SK-N-SH treated with all-trans-retinoic acid at 6 μM for 48 hours (cell line): ENCODE measurements around the gene IRF7.

Source experiments
- ATAC-seq: fragments of 200-7000 bp; cut with Tn5 transposase; 3 replicates; pipeline ENCODE4 v1.9.1; 2020; ENCODE audit warnings: mild to moderate bottlenecking, moderate library complexity
- ARNTL ChIP-seq: fragments of 450-650 bp; formaldehyde crosslinking; IDR thresholded peaks from 2 replicates; pipeline ENCODE4 v1.5.0; 2020; ENCODE audit warnings: low read depth, mild to moderate bottlenecking, moderate library complexity, borderline replicate concordance
- BACH2 ChIP-seq: fragments of 250-450 bp; sonication (Bioruptor Pico); IDR thresholded peaks from 2 replicates; pipeline ENCODE4 v1.9.0; 2021; ENCODE audit warnings: mild to moderate bottlenecking, borderline replicate concordance
- CREB5 ChIP-seq: fragments of 250-450 bp; sonication (Bioruptor Pico); IDR thresholded peaks from 2 replicates; pipeline ENCODE4 v1.5.1; 2020; ENCODE audit warnings: low read depth, mild to moderate bottlenecking, moderate library complexity
- CSDC2 ChIP-seq: fragments of 250-450 bp; sonication (Bioruptor Pico); IDR thresholded peaks from 2 replicates; pipeline ENCODE4 v1.5.0; 2020; ENCODE audit warnings: mild to moderate bottlenecking, moderate library complexity
- CSRNP3 ChIP-seq: fragments of 250-450 bp; sonication (Bioruptor Pico); IDR thresholded peaks from 2 replicates; pipeline ENCODE4 v1.5.1; 2021; ENCODE audit warnings: mild to moderate bottlenecking, moderate library complexity
- ESRRG ChIP-seq: fragments of 250-450 bp; sonication (Bioruptor Pico); IDR thresholded peaks from 2 replicates; pipeline ENCODE4 v1.6.1; 2021; ENCODE audit warnings: mild to moderate bottlenecking
- GLIS3 ChIP-seq: fragments of 250-450 bp; sonication (Bioruptor Pico); IDR thresholded peaks from 2 replicates; pipeline ENCODE4 v1.5.0; 2020; ENCODE audit warnings: mild to moderate bottlenecking, moderate library complexity
- ISL1 ChIP-seq: fragments of 250-450 bp; sonication (Bioruptor Pico); IDR thresholded peaks from 2 replicates; pipeline ENCODE4 v2.1.2; 2022; ENCODE audit warnings: mild to moderate bottlenecking, moderate library complexity
- PATZ1 ChIP-seq: fragments of 250-450 bp; sonication (Bioruptor Pico); IDR thresholded peaks from 2 replicates; pipeline ENCODE4 v1.8.0; 2020; ENCODE audit warnings: mild to moderate bottlenecking, moderate library complexity, borderline replicate concordance
- PPARA ChIP-seq: fragments of 250-450 bp; sonication (Bioruptor Pico); IDR thresholded peaks from 2 replicates; pipeline ENCODE4 v1.5.0; 2020; ENCODE audit warnings: mild to moderate bottlenecking, borderline replicate concordance
- TCF4 ChIP-seq: fragments of 250-450 bp; sonication (Bioruptor Pico); IDR thresholded peaks from 2 replicates; pipeline ENCODE4 v1.8.0; 2021; ENCODE audit warnings: mild to moderate bottlenecking, moderate library complexity, borderline replicate concordance
- ZC3H10 ChIP-seq: fragments of 250-450 bp; sonication (Bioruptor Pico); IDR thresholded peaks from 2 replicates; pipeline ENCODE4 v1.5.1; 2021; ENCODE audit warnings: mild to moderate bottlenecking, moderate library complexity
- ZFP3 ChIP-seq: fragments of 250-450 bp; sonication (Bioruptor Pico); IDR thresholded peaks from 2 replicates; pipeline ENCODE4 v1.5.0; 2020; ENCODE audit warnings: mild to moderate bottlenecking, moderate library complexity
- ZFP30 ChIP-seq: fragments of 450-650 bp; formaldehyde crosslinking; IDR thresholded peaks from 2 replicates; pipeline ENCODE4 v1.5.0; 2022; ENCODE audit warnings: mild to moderate bottlenecking, moderate library complexity
- ZNF565 ChIP-seq: fragments of 450-650 bp; formaldehyde crosslinking; conservative IDR thresholded peaks from 2 replicates; pipeline ENCODE4 v1.5.0; 2020; ENCODE audit warnings: low read depth, mild to moderate bottlenecking, moderate library complexity
- ZNF8 ChIP-seq: fragments of 450-650 bp; formaldehyde crosslinking; IDR thresholded peaks from 2 replicates; pipeline ENCODE4 v1.5.0; 2020; ENCODE audit warnings: mild to moderate bottlenecking, moderate library complexity
- TF ChIP-seq, protein P1 (sequence below): fragments of 250-450 bp; sonication (Bioruptor Pico); IDR thresholded peaks from 2 replicates; pipeline ENCODE4 v1.8.0; 2021; ENCODE audit warnings: low read depth, mild to moderate bottlenecking, moderate library complexity, borderline replicate concordance

Gene IRF7

DNA sequence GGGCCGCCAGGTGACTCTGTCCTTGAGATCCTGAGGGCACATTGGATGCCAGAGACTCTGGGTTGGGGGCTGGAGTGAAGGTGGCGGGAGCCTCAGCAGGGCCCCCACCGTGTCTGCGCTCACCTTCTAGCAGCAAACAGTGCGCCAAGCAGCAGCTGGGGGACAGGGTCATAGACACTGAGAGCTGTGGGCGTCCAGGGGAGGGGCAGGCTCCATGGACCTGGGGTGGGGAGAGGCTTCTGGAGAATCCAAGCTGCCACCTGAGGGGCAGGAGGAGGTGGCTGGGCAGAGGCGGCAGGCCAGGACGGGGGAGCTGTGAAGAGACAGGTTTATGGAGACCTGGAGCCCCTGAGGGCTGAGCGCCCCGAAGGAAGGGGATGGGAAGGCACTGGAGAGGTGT is 31.5 kb downstream of the IRF7 start (continued):
- TF ChIP-seq PATZ1 (CRISPR knock-in tag) (no peak), ZFP30 (no peak)

DNA sequence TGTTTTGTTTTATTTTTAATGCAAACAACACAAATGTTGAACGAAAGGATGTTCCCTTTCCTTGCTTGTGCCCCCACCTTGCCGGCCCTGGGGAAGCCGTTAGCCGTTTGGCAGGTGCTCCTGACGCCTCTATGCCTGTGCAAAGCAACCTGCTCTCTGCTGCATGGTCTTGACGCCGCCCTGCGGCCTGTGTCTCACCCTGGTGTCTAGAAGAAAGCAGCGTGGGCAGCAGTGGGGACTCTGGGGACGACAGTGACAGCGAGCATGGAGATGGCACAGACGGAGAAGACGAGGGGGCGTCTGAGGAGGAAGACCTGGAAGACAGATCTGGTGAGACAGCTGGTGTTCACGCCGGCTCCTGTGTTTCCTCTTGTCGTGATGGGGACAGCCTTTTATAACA is 34.0 kb downstream of the IRF7 start:
- ATAC-seq: no peak
- TF ChIP-seq CSDC2 (CRISPR knock-in tag): no peak

DNA sequence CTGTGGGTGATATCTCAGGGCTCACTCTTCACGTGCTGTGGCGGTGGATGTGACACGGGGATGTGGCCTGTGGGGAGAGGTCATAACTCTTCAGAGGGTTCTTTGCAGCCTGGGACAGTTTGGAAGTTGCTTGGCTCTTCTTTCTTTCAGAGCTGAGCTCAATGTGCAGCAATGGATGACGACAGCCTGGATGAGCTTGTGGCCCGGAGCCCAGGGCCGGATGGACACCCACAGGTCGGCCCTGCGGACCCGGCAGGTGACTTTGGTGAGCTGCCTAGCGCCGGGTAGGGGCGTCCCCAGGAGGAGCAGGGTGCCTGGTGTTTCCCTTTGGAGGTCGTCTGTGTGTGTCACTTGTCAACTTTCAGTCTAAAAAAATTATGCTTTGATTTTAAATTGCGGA is 34.4 kb downstream of the IRF7 start:
- no peak for ATAC-seq
- TF ChIP-seq, protein P1, sequence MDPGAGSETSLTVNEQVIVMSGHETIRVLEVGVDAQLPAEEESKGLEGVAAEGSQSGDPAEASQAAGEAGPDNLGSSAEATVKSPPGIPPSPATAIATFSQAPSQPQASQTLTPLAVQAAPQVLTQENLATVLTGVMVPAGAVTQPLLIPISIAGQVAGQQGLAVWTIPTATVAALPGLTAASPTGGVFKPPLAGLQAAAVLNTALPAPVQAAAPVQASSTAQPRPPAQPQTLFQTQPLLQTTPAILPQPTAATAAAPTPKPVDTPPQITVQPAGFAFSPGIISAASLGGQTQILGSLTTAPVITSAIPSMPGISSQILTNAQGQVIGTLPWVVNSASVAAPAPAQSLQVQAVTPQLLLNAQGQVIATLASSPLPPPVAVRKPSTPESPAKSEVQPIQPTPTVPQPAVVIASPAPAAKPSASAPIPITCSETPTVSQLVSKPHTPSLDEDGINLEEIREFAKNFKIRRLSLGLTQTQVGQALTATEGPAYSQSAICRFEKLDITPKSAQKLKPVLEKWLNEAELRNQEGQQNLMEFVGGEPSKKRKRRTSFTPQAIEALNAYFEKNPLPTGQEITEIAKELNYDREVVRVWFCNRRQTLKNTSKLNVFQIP (CRISPR knock-in tag): no peak
- no peak for TF ChIP-seq CSDC2 (CRISPR knock-in tag)
- TF ChIP-seq ZNF8 (CRISPR knock-in tag): no peak
- TF ChIP-seq CSRNP3: no peak
- no peak for TF ChIP-seq ZNF565 (CRISPR knock-in tag)
- TF ChIP-seq ISL1: no peak
- no peak for TF ChIP-seq ZC3H10 (CRISPR knock-in tag)

- ATAC-seq: no peak
- no peak for TF ChIP-seq CSRNP3
- TF ChIP-seq ESRRG: no peak
- TF ChIP-seq ZFP30: no peak
- TF ChIP-seq ZFP3 (CRISPR knock-in tag): no peak
- no peak for TF ChIP-seq CREB5 (CRISPR knock-in tag)
- TF ChIP-seq BACH2 (CRISPR knock-in tag): no peak
- TF ChIP-seq, protein P1 (CRISPR knock-in tag): no peak
- TF ChIP-seq ZC3H10 (CRISPR knock-in tag): no peak
These were observed 35.7 kb downstream of the IRF7 start for GRCh38 chr11:579830-580601.

DNA sequence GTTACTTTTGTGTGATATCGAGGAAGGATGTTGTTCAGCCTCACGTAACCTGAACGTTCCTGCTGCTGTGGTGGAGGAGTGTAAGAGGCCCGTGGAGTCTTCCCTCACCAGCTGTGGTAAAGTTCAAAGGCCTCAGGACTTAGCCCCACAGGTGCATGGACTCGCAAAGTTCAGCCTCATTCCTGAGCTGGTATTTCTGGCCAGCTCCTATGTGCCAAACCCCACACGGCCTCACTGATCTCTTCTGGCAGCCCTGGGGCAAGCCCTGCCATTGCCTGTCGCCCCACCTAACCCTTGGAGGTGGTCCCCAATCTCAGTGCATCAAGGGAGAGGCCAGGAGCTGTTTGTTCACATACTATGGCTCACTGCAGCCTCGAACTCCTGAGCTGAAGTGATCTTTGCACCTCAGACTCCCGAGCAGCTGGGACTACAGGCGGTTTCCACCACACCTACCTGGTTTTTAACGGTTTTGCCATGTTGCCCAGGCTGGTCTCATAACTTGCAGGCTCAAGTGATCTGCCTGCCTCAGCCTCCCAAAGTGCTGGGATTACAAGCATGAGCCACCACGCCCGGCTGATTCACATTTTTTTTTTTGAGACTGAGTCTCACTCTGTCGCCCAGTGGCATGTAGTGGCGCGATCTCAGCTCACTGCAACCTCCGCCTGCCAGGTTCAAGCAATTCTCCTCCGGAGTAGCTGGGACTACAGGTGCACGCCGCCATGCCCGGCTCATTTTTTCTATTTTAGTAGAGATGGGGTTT is 37.3 kb downstream of the IRF7 start:
- no peak for ATAC-seq
- TF ChIP-seq ARNTL (CRISPR knock-in tag) (no peak), GLIS3 (CRISPR knock-in tag) (no peak), PPARA (CRISPR knock-in tag) (no peak), ZNF8 (CRISPR knock-in tag) (no peak), ZFP3 (CRISPR knock-in tag) (no peak), TCF4 (CRISPR knock-in tag) (no peak), PATZ1 (CRISPR knock-in tag) (no peak), ZC3H10 (CRISPR knock-in tag) (no peak)
